HG02571 (cell line): Measurements from ENCODE around the gene ME1.
"Not testable (repeated sequence)": the region's sequence is repeated elsewhere in the genome, so short reads cannot be mapped to it uniquely, and the experiment has no call there.

Experiments
- ATAC-seq: cut with Tn5 transposase; IDR thresholded peaks from one replicate; pipeline ENCODE4 v1.9.1; 2021; ENCODE audit warnings: mild to moderate bottlenecking, moderate library complexity; ENCODE audit not compliant: unreplicated experiment

The ME1 gene

DNA sequence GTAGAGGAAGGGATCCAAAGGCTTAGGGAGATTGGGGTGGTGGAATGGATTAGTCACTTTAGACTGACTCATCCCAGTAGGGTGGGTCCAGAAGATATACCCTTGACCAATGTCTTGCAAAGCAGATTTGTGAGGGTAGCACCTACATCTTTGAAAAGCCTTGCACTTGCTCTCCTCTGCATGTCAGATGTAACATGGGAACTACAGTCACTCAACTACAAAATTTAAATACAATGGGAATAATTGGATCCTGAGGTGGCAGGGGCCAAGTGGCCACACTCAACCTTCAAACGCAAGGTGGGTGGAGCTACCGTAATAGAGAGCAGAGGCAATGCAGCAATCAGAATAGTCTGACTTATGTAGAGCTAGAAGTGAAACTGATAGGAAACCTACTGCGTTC, 71.2 kb downstream of the ME1 start:
- ATAC-seq = no peak

DNA sequence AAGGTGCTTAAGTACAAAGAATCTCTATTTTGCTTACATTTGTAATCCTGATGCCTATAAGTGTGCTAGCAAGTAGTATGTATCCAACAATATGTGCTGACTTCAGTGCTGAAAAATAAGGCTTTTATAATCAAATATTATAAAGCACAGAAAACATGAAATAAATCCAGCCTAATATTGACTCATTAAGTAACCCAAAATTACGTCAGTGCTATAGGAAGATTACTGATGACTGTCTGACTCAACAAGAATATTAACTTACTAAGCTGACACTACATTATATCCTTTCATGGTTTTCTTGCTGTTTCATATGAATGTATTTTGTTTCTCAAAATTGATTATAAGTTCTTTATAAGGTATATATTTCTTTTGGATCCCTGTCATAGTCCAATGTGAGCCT, 76.1 kb downstream of the ME1 start:
- no peak for ATAC-seq

DNA sequence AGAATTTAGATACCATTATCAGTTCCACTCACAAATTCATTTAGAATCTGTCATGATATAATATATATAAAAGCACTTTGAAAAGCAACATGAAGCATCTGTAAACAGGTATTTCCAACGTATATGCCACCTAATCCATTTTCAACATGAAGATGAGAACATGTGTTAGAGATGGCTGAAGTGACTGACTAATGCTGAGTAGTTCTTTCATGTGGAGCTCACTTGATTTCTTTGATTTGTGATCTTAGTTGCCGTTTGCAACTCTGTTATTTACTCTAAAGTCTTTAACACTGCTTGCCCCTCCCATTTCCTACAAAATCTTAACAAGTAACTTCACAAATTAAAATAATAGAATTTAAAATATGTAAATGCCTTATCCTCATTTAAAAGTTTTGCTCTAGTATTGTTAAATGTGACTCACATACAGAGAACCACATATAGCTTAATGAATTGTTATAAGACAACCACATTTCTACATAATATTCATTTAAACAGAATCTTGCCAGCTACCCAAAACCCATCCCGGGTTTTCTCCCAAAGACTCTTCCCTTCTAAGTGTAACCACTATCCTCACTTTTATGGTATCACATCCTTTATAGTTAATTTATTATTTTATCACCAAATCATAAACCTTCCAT, 78.3 kb downstream of the ME1 start:
- no peak for ATAC-seq

DNA sequence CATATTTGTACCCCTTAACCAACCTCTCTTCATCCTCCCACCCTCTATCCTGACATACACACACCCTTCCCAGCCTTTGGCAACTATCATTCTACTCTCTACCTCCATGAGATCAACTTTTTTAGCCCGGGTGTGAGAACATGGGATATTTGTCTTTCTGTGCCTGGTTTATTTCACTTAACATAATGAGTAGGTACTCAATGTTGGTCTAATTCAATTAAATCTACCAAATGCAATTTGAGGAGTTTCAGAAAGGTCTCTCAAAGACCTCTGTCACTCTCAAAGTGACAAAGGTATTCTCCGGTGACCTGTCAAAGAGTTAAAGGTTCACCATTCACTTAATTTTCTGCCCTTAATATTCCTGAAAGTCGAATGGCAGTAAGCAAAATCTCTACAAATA, 87.7 kb downstream of the ME1 start:
- ATAC-seq = no peak

DNA sequence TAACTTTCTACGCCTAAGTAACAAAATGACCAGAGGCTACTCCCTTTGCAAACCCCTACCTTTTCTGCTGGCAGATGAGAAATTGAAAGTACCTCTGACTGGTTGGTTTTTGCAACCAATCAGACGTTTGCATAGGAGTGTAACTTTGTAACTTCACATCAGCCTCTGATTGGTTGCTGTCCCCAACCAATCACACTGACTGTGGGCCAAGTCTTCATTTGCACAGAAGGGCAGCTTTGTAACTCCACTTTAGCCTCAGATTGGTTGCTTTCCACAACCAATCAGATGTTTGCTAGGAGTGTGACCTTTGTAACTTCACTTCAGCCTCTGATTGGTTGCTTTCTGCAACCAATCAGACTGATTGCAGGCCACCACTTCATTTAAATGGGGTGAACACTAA, 89.1 kb downstream of the ME1 start:
- no peak for ATAC-seq

DNA sequence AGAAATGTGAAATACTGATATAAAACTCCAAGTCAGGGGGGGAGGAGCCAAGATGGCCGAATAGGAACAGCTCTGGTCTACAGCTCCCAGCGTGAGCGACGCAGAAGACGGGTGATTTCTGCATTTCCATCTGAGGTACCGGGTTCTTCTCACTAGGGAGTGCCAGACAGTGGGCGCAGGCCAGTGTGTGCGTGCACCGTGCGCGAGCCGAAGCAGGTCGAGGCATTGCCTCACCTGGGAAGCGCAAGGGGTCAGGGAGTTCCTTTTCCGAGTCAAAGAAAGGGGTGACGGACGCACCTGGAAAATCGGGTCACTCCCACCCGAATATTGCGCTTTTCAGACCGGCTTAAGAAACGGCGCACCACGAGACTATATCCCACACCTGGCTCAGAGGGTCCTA, 96.9 kb downstream of the ME1 start:
- not testable (repeated sequence) for ATAC-seq

DNA sequence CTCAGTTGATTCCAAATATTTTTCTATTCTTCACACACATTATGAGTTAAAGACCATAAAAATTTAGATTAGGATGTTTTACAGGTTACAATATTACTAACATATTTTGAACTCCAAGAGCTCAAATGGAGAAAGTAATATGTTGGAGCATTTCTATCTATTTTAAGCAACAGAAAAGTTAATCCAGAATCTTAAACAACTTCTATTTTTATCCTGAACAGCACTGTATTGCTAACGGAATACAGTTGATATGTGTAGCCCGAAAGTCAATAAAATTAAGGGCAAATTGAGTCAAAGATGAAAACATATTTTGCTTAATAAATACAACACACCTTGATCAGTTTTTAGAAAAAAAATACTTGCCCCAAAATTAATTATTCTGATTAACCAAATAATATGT, 97.4 kb downstream of the ME1 start:
- ATAC-seq = no peak

DNA sequence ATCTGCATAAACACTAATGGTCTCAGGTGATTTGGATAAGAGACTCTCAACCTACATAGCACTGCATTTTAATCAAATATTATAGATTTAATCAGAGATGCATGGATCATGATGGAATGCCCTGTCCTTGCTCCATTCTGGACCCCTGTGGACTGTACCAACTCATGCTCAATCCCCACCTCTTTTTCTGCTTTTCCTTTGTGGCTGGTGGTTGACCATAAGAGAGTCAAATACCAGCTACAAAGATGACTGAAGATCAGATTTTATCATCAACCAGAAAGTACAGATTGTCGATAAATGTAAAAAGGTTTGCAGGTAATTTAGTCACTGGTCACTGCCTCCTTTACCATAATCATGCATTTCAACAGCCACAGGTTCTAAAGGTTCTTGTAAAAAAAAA, 116.2 kb downstream of the ME1 start:
- no peak for ATAC-seq

DNA sequence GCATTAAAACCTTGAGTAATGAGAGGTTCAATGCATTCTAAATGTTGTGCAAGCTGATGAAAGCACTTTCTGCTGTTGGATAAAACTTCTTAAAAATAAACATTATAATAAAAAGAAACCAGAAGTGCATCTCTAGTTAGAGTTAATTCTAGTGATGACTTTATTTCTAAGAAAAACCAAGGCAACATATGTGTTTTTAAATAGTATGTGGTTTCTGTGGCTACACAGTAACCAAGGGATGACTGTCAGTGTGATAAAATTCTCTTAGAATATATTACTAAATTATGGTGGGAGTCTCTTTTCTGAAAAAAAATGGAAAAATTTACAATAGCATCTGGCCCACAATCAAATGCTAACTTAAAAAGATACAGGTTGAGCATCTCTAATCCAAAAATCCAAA, 117.0 kb downstream of the ME1 start:
- ATAC-seq = no peak

DNA sequence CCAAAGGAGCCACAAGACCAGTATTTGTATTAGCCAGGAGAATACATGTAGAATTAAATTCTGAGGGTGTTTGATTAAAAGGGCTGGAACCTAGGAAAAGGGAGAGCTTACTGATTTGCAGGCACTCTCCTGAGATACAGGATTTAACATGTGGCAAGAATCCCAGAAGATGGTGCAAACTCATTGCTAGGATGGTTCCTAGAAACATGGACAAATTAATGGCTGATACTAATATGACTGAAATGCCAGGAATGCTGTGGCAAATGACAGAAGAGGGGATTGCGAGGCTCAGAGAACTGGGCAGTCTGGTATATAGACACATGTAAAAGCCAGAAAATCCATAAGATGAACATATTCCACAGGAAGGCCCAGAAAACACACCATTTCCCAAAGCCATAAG, 119.6 kb downstream of the ME1 start:
- ATAC-seq = no peak

DNA sequence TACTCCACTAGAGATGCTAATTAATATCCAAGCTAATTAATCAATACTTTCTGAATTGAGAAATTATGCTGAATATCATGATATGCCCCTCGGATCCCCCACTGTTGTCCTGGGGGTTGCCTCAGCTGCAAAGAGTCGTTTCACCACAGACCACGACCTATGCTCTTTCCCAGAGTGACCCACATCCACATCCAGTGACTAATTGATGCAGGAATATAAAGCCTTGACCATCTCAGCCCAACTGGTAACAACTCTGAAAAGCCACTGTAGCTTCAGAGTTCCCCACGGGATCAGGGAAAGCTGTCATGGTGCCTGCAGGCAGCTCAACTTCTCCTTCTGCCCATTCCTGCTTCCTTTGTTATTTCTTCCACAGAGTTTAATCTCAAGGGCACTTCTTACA, 120.8 kb downstream of the ME1 start:
- ATAC-seq = no peak

DNA sequence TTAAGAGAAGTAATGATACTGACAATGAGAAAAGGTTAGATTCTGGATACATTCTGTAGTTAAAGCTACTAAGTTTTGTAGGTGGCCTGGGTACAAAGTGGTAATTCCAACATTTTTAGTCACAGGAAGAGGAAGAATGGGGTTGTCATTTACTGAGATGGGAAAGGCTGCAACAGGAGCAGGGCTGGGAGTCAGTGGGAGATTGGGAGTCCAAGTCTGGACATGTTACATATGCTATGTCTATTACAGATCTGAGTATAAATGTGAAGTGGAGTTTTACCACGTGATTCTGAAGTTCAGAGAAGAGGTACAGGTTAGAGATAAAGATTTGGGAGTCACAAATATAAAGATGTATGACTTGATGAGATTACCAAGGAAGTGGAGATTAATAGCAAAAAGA, 121.5 kb downstream of the ME1 start:
- ATAC-seq = no peak

DNA sequence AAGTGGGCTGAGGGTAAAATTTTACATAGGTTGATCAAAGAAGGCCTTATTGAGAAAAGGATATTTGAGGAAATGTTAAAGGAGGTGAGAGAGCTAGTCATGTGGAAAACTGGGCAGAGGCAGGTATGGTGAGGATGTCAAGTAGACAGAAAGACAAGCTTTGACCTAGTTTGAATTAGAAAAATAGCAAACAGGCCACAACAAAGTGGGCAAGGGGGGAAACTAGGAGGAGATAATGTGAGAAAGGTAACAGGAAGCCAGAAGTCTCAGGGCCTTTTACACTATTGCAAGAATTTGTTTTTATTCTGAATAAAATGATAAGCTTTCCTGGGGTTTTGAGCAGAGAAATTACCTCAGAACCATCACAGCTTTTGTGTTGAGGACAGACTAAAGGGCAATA, 122.0 kb downstream of the ME1 start:
- no peak for ATAC-seq

DNA sequence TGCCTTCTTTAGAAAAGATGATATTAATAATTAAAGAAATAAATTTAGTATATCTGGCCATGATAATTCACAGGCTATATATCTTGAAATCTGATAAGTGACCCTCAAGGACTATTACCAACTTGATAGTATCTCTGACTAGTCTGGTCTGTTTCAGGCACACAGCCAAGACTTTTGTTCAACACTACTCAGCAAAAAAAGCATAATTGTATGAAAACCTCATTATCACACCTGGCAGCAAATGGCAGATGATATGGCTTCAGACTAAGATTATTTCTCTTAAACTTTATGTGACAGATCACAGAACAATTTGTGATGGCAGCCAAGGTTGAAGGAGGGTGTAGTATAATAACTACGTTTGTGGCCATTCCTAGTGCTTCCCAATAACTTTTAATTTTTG, 123.0 kb downstream of the ME1 start:
- ATAC-seq = no peak

DNA sequence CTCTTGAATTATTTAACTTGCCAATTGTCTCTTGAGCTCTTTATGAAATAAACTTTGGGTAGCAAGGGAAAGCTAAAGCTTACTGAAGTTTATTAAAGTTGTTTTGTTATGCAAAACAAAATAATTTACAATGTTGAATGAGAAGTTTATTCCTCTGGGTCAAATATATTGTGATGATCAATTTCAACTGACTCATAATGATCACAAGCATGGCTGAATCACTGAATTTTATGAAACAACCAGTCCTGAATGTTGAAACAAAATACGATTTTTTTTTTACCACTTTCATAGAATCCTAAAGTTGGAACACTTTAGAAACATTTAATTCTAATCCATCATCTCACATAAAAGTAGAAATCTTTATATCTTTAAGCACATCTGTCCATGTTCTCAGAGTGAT, 127.4 kb downstream of the ME1 start:
- no peak for ATAC-seq

DNA sequence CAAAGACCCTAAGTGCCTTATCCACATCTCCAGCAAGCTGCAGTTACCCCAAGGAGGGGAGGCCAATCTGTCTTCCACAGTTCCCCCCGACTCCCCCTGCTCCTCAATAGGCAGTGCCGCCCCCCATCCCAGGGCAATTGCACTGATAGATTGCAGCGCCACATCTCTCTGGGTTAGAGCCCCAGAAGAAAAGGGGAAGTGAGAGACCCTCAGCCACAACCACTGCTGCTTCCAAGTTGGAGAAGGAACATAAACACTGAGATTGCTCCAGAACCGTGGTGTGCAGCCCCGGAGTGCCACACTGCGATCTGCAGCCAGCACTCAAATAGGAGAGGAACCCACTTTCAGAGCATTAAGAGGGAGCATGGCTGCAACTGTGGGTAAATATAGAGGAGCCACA, 136.2 kb downstream of the ME1 start:
- ATAC-seq = no peak

DNA sequence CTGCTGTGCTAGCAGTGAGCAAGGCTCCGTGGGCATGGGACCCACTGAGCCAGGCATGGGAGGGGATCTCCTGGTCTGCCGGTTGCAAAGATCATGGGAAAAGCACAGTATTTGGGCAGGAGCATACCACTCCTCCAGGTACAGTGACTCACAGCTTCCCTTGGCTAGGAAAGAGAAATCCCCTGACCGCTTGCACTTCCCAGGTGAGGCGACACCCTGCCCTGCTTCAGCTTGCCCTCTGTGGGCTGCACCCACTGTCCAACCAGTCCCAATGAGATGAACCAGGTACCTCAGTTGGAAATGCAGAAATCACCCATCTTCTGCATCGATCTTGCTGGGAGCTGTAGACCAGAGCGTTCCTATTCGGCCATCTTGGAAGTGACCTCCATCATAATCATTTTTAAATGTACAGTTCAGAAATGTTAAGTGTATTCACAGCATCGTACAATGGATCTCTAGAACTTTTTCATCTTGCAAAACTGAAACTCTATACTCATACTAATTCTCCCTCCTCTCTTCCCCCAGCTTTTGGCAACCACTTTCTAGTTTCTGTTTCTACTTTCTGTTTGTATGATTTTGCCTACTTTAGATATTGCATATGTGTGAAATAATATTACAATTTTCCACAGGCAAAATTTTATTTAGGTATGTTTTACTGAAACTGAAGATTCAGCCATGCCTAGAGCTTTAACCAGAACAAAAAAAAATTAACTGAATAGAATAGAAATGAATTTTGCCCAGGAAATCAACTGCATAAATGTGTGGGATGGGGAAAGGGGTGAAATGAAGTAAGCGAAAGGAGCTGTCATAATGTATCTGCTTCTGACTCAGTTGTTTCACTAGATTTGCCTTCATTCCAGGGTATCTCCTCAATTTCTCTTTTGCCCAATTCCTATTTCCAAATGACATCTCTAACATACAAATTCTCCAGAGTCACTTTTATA, 137.7 kb downstream of the ME1 start:
- peak; percentile 69 for ATAC-seq

DNA sequence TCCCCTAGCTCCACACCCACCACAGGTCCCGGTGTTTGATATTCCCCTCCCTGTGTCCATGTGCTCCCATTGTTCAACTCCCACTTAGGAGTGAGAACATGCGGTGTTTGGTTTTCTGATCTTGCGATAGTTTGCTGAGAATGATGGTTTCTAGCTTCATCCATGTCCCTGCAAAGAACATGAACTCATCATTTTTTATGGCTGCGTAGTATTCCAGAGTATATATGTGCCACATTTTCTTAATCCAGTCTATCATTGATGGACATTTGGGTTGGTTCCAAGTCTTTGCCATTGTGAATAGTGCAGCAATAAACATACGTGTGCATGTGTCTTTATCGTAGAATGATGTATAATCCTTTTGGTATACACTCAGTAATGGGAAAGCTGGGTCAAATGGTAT, 143.6 kb downstream of the ME1 start:
- not testable (repeated sequence) for ATAC-seq

DNA sequence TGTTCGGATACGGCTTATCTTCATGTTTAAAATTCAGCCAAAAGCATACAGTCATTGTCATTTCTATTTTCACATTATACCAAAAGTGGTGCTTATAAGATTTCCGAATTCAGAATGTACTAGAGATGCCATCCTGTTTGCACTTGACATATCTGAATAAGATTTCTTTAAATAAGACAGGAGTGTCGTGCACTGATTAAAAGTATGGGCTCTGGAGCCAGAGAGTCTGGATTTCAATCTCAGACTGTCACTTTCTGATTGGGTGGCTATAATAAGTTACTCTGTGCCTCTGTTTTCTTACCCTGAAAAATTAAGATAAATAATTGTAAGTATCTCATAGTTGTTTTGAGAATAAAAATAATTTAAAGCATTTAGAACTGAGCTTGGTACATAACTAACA, 144.9 kb downstream of the ME1 start:
- no peak for ATAC-seq

DNA sequence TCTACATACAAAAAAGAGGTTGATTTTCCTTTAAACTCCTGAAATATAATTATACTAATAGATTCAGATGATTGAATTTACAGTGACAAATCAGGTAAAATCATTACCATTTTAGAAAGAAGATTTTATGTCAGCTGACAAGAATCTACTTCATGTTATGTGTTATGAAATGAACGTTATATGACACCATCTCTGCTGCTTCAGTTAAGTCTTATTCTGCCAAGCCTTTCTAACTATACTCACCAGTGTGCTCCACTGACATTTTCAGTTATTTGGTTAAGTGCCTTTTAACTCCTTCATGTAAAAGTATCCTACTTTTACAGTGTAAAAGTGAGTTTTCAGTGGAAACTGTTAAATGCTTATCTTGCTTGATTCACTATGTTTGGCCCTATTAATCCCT, 157.3 kb downstream of the ME1 start:
- ATAC-seq = no peak

DNA sequence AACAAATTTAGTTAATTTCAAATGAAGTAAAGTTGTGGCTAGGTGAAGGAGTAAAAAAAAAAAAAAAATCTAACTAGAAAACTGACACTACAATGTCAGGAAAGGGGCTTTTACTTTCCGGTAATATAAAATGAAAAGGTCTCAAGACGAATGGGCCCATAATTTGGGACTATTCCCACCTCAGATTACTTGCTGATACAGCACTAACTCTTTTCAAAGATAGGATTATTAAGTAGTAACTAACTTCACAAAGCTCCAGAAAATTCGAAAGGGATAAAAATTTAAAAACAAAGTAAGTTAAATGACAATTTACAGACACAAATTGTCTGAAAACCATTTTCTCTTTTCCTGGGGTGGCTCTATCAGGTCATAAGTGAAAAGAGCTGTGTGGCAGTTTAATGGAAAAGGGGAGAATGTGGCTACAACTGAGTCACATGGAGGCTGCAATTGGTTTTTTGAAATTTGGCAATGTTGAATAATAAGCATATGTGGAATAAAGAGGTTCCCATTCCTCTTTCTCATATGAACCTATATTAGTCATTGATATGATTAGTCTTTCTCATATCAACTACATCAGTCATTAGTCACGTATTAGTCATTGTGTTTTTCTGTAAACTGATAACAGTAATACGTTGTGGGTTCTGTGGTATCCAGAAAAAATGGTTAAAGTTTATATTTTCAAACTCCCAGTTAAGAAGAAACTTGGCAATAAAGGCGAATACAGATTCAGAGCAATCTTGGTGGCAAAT, 159.7 kb downstream of the ME1 start:
- ATAC-seq = no peak

DNA sequence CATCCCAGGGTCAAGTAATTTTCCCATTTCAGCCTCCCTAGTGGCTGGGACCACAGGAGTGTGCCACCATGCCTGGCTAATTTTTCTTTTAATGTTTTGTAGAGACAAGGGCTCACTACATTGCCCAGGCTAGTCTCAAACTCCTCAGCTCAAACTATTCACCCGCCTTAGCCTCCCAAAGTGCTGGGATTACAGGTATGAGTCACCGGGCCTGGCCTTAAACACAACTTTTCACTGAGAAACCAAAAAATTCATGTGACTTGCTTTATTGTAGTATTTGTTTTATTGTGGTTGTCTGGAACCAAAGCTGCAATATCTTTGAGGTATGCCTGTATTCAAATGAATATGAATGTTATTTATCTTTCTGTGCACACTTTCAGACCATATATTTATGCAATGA, 165.5 kb downstream of the ME1 start:
- no peak for ATAC-seq
